ENCODE data around the gene HLX. TPM values are rescaled to one million over a fixed set of nuclear protein-coding genes. Genes with fewer than 3 reads are reported as not detected.

HLX gene, protein sequence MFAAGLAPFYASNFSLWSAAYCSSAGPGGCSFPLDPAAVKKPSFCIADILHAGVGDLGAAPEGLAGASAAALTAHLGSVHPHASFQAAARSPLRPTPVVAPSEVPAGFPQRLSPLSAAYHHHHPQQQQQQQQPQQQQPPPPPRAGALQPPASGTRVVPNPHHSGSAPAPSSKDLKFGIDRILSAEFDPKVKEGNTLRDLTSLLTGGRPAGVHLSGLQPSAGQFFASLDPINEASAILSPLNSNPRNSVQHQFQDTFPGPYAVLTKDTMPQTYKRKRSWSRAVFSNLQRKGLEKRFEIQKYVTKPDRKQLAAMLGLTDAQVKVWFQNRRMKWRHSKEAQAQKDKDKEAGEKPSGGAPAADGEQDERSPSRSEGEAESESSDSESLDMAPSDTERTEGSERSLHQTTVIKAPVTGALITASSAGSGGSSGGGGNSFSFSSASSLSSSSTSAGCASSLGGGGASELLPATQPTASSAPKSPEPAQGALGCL
- total RNA-seq = 8.3 TPM

DNA sequence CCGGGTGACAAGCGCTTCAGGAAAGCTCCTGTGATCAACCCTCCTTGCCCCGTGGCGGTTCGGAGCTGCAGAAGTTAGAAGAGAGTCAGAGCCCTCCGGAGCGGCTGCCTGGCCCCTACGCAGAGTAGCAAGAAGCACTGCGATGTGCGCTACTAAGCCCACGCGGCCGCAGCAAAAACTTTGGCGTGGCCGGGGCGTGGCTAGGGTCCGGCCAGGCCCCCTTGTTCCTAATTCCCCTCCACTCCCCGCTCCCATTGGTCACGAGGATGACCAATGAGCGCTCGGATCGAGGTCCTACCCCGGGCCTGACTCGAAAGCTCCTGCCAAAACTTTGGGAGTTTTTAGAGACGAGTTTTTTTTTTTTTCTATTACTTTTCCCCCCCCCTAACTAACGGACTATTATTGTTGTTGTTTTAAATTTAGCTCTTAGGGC is at the start of gene HLX:
HLX (plus strand) TSS at position 368 of the 433 bp plus-strand sequence. CDS start 415 bp downstream, outside the sequence.
- DNase-seq = peak; percentile 95

DNA sequence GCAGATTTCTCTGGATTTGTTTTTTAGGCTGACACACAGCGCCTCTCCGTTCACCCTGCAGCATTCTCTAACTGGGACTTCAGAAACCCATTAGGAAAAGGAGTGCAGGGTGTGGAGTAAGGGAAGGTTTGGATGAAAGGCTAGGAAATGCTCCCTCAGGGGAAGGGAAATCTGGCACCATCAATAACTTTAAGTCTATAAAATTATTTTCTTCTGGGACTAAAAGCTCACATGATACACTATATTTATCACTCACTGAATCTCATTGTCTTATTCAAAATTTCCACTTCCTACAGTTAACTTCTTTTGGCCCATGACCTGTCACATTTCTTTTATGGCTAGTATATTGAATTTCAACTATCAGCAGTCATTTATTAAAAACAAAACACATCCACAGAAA is 45.8 kb upstream of the HLX start:
- DNase-seq = no peak

DNA sequence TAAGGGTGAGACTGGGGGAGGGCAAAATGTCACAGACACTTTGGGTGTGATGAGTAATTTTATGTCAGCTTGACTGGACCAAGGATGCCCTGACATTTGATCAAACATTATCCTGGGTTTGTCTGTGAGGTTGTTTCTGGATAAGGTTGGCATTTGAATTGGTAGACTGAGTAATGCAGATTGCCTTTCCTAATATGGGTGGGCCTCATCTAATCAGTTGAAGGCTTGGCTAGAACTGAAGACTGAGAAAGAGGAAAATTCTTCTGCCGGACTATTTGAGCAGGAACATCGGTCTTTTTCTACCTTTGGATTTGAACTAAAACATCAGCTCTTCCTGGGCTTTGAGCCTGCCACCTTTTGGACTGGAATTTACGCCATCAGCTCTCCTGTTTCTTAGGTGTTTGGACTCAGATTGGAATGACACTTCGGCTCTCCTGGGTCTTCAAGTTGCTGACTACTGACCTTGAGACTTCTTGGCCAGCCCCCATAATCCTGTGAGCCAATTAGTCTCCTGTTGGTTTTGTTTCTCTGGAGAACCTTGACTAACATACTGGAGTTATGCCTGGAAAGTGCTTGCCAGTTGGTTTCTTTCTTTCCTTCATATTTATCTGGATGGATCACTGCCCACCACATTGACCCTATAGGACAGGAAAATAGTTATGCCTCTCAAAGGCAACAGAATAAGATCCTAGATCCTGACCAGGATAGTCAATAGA is 44.9 kb upstream of the HLX start:
- no peak for DNase-seq

DNA sequence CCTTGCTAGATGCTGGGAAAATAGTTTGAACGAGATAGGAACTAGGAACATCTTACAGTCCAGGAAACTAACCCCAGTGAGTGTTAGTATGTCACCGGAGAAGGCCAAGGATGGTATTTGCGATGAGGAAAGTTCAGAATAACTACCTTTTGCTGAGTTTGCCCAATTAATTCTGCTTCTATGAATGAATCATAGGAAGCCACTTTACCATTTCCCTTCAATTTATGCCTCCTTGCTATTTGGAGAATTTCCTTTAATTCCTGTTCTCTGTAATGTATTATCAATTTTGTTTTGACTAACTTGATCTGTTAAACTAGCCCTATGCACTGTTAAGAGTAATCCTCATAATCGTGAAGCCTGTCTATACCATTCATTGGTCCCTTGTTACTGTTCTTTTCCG is 40.7 kb upstream of the HLX start:
- no peak for DNase-seq

DNA sequence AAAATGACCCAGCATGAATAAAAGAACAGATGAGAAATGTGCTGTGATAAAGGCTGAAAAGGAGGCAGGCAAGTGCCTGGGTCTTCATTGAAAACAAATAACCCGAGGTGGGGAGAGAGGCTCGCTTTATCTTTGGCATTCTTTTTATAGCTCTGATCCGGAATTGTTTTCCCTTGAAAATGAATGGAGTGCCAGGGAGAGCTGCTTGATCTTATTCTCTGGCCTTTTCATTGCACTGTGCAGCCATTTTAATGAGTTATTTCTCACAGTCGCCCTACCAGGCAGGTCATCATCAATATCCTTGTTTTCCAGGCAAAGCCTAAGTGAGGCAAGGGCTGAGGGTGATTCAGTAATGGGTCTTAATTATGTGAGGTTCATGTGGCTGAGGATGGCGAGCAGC is 39.8 kb upstream of the HLX start:
- DNase-seq = no peak

DNA sequence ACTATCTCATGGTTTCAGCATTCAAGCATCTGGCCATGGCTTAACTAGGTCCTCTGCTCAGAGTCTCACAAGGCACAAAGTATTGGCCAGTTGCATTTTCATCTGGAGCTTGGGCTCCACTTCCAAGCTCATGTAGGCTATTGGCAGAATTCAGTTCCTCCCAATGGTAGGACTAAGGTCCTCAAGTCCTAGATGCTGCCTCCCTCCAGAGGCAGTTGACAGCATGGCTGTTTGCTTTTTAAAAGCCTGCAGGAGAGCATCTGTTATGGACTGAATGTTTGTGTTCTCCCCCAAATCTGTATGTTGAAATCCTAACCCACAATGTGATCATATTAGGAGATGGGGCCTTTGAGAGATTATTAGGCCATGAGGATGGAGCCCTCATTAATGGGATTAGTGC is 38.0 kb upstream of the HLX start:
- no peak for DNase-seq

DNA sequence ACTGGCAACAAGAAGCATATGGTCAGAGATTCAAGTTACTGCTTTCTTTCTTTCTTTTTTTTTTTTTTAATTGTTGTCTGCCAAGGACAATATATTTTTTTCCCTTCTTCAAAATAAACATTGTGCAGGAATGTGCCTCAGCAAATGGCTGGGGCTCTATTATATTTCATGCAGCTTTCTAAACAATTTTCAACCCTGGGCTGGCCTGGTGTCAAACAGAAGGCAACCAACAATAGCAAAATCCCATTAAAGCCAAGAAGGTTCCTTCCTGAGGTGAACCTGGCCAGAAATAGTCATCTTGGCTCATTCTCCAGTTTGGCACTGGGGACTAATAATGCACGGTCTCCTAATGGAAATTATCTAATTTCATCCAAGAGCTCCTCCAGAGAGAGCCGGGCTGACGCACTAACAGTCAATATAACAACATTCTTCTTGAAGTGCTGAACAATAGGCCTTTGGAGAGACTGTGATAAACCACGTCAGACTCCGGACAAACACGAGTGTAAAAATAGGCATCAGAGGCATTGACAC is 35.7 kb upstream of the HLX start:
- peak; percentile 58 for DNase-seq

DNA sequence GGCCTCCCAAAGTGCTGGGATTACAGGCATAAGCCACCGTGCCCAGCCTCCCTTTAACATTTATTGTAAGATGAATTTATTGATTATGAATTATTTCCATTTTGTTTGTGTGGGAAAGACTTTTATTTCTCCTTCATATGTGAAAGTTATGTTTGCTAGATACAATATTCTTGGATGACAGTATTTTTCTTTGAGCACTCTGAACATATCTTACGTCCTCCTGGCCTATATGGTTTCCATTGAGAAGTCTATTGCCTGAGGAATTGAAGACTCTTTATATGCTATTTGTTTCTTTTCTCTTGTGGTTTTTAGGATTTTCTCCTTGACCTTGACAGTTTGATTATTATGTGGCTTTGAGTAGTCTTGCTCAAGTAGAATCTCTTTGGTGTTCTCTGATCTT is 26.8 kb upstream of the HLX start:
- DNase-seq = no peak

DNA sequence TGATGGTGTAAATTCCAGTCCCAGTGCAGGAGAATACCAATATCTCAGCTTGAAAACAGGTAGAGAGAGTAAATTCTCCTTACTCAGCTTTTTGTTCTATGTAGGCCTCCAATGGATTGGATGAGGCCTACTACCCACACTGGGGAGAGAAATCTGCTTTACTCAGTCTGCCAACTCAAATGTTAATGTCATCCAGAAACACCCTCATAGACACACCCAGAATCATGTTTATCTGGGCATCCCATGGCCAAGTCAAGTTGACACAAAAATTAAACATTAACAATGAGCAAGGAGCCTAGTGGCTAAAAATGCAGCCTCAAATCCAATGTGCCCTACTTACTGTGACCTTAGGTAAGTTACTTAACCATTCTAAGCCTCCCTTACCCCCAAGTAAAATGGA is 6.9 kb upstream of the HLX start:
- no peak for DNase-seq

DNA sequence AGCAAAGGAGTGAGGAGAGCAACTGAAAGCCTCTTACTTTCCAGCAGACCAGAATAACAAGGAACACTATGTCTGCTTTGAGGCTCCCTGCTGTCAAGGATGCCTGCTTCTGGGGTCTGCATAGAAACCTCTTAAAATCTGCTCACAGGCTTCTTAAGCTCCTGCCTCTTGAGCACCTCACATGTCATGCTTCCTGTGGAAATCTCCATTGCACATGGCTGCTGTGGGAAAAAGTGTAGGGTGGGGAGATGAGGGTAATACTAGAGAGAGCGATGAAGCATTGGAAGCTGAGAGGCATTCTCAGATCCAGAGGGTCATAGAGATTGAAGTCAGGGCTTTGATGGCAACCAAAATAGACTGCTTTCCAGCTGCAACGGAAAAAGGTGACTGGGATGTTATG is 6.2 kb upstream of the HLX start:
- no peak for DNase-seq

DNA sequence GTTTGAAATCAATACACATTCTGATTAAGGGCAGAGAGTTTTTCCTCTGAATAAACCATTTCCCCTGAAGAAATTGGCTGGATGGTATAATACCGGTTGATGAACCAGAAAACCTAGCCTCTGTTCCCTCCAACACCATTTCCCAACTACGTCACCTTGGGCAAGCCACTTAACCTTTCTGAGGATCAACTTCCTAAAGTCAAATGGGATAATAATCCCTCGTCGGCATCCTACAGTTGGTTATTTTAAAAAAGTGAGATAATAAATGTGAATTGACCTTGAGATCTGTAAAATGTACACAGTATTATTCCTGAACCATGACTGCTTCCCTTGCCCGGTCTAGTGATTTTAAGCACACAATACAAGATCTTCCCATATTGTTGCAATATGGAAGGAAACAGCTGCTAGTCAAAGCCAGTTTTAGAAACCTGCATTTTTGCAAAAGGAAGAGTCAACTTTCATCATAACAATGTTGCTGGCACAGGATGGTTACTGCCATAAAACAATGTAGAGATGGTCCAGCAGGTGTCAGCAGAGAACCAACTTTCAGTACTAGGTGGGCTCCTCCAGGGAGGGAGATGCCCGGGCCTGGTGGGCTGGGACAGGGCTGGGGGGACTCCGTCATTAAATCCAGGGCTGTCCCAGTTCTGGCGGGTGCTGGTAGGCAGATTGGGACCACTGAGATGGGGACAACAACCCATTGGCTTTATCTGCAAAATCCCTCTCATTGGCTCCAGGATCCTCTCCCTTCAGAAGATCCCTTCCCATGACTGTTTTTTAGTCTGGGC is 5.2 kb upstream of the HLX start:
- peak; percentile 83 for DNase-seq

DNA sequence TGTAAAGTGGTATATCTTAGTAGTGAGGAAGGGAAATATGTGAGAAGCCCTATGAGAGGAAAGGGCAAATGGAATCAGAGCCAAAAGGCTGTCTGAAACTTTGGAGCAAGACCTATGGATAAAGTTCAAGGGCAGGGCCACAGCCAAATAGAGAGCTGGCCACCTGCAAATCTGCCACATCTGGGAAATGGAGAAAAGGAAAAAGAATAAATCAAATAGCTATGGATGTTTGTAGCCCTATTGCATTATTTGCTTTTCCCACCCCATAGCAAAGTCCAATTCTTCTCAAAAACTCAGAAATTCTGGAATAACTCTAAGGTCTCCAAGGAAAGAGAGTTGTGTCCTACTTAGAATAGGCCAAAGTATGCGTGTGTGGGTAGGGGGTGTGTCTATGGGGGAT is 4.0 kb upstream of the HLX start:
- no peak for DNase-seq

DNA sequence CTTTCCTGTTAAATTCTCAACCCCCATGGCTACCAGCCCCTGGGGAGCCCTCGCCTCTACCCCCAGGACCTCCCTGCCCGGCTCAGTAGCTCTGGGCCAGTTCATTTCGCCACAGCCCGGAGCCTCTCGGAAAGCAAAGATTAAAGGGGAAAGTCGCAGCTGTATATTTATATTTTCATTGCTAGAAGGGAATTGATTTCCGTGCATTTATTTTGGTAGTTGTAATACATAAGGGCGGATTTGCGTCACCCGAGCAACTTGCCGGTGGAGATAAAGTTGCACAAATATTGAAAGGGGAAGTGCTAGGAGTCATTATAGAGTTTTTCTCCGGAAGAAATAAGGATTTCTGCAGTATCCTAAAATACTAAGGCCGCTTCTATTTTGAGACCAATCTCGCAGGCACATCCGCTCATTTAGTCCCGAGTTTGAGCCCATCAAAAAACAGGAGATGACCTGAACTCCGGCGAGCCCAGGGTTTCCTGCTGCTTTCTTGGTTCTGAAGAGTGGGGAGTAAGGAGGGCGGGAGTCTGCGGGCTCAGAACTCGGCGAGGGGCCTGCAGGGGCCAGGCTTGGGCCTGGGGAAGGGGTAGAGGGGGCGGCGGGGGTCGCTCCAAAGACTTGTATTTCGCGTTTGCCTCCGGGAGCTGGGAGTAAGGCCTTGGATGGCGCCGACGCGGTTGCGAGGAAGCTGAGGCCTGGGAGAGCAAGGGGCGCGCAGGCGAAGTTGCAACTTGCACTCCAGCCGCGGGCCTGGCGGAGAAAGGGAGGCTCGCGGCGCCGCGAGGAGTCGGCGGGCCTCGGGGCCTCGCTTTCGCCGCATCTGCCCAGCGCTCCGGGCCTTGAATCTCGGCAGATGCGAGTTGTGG is 2.5 kb upstream of the HLX start:
- peak; percentile 47 for DNase-seq

DNA sequence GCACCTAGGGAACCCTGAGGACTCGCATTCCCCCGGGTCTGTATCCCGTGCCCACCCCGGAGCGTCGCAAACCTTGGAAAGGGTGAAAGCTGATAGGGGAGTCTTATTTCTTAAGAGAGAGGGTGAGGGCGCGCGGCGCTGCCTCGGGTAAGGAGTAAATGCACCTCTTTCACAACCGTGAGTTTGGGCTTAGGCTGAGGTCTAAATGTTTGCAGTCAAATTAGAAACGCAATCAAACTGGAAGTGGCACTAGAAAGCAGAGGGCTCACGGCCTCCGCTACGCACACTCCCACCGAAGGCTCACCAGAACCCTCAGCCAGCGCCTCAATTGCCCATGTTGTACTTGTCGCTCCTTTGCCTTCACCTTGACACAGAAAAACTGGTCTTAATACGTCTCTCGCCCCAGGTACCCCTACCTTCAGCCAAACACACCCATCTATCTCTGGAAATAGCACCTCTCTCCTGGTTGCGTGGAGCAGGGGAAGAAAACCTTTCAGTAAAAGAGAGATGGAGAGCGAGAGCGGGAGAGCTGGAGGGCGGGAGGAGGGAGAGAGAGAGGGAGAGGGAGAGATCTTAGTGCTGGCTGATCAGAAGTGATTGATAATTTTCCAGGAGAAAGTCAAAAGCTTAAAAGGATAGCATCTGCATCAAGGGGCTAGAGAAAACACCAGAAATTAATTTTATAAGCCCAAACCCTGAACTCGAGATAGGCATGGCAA is 1.7 kb upstream of the HLX start:
- peak; percentile 28 for DNase-seq

DNA sequence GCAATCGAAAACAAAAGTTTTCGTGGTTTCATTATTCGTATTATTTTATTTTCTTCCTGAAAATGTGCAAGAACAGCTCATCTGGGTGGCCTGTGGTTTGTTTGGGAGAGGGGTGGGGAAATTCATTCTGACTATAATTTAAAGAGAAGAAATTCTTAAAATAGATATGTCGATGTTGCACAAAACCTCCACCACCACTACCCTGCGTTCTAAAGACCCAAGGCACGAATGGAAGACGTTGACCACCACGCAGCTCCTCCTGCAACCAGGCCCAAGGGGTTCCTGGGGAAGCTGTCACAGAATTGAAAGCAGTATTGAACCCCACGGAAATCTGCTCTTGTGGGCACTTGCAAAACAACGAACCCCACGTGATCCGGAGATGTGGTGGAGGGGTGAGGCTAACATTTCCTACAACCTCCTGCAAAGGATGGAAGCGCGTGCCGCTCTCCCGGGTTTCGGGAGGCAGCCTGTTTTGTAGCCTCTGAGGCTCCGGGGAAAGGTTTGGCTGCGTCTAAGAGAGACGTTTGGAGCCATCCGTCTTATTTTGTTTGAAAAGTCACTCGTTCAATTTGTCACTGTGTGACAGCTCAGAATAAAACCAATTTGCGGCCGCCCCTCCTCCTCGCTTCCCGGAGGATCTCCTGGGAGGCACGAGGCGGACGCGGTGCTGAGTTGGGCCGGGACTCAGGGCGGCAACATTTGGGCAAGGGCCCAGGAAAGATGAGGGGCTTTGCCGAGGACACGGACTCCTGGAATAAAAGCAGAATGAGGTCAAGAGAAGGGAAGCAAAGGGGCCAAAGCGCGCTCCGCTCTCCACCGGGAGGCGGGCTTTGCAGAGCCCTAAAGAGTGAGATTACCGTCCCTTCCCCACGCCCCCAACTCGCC is 810 bp upstream of the HLX start:
- DNase-seq = peak; percentile 23

DNA sequence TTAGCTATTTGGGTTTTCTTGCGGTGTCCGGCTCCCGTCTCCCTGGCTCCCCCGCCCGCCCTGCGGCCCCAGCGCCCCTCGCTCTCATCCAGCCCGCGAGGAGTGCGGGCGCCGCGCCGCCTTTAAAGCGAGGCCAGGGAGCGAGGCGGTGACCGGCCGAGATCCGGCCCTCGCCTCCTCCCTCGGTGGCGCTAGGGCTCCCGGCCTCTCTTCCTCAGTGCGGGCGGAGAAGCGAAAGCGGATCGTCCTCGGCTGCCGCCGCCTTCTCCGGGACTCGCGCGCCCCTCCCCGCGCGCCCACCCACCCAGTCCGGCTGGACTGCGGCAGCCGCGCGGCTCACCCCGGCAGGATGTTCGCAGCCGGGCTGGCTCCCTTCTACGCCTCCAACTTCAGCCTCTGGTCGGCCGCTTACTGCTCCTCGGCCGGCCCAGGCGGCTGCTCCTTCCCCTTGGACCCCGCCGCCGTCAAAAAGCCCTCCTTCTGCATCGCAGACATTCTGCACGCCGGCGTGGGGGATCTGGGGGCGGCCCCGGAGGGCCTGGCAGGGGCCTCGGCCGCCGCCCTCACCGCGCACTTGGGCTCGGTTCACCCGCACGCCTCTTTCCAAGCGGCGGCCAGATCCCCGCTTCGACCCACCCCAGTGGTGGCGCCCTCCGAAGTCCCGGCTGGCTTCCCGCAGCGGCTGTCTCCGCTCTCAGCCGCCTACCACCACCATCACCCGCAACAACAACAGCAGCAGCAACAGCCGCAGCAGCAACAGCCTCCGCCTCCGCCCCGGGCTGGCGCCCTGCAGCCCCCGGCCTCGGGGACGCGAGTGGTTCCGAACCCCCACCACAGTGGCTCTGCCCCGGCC is 492 bp downstream of the HLX start:
- DNase-seq = no peak

DNA sequence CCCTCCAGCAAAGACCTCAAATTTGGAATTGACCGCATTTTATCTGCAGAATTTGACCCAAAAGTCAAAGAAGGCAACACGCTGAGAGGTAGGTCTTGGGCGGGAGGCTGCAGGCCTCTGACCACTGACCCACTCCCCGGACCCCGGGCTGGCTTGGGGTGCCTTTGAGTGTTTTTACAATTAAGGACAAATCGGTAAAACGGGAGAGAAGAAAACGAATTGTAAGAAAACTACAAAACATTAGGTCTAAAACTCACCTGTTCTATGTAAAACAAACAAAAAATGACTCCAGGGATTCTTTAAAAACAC is 1.1 kb downstream of the HLX start:
- DNase-seq = no peak

DNA sequence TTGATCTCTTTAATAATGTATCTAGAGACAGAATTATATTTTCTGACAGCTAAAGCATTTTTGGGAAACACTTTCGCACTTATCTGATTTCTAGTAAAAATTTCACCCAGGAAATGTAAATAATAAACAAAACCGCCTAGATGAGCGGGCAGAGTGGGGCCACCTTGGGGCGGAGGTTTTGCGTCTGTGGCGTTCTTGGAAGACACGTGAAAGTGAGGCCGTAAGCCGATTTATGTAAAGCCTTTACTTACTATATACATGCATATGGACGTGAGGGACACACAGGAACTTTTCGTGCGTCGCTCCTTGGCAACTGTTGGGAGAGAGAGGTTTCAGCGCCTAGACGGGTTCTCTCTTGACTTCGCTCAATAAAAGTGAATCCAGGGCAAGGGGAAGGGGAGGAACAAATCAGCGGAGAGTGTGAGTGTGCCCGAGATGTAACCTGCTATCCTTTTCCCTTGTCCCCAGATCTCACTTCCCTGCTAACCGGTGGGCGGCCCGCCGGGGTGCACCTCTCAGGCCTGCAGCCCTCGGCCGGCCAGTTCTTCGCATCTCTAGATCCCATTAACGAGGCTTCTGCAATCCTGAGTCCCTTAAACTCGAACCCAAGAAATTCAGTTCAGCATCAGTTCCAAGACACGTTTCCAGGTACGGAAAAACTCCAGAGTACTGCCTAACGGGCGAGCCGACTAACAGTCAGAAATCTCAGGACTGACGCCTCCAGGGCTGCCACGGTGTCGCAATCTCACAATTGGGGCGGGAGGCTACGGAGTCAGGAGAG is 1.7 kb downstream of the HLX start:
- peak; percentile 57 for DNase-seq
